Activated CD4-positive, alpha-beta T cell treated with anti-CD3 and anti-CD28 coated beads for 4 hours (primary cell): Measurements from ENCODE around the gene OR10G8.
"Not testable (repeated sequence)": the region's sequence is repeated elsewhere in the genome, so short reads cannot be mapped to it uniquely, and the experiment has no call there.

Source experiments
- DNase-seq, 2 donors: peaks; one replicate each; pipeline ENCODE4 v3.0.0-alpha.2; 2020

Gene OR10G8

GRCh38 chr11:124026498-124026897, at the start of gene OR10G8:
TSS of gene OR10G8 (plus strand) at chr11:124026798. CDS start at chr11:124029623, 2,825 bp downstream.
- no peak for DNase-seq

- no peak for DNase-seq
These were observed 48.8 kb upstream of the OR10G8 start, which contains the start of gene OR10S1 for GRCh38 chr11:123977731-123978347. TSS of gene OR10S1 (minus strand) at chr11:123977781. CDS start at chr11:123977664, 117 bp downstream.

- DNase-seq: no peak
These were observed 47.3 kb upstream of the OR10G8 start for GRCh38 chr11:123979311-123979710.

- DNase-seq: no peak
These were observed 31.5 kb upstream of the OR10G8 start, which contains the start of gene OR10G6 for GRCh38 chr11:123995119-123995518. TSS of gene OR10G6 (minus strand) at chr11:123995161. CDS start at chr11:123995161, 0 bp downstream.

- DNase-seq: no peak
These were observed 13.9 kb upstream of the OR10G8 start, which contains the start of gene OR10G4 for GRCh38 chr11:124012697-124013096. TSS of gene OR10G4 (plus strand) at chr11:124012997. CDS start at chr11:124015575, 2,578 bp downstream.

- not testable (repeated sequence) for DNase-seq
These were observed 10.8 kb upstream of the OR10G8 start for GRCh38 chr11:124015837-124016236.

- no peak for DNase-seq
These were observed 10.1 kb downstream of the OR10G8 start for GRCh38 chr11:124036666-124037065.

GRCh38 chr11:124039557-124039956, 13.0 kb downstream of the OR10G8 start:
- DNase-seq: no peak

- no peak for DNase-seq
These were observed 14.7 kb downstream of the OR10G8 start, which contains the start of gene OR10G7 for GRCh38 chr11:124041254-124041653. TSS of gene OR10G7 (minus strand) at chr11:124041325. CDS start at chr11:124039001, 2,324 bp downstream.

- DNase-seq: no peak
These were observed 16.8 kb downstream of the OR10G8 start for GRCh38 chr11:124043420-124043819.

- DNase-seq: no peak
These were observed 24.1 kb downstream of the OR10G8 start for GRCh38 chr11:124050748-124051147.

- DNase-seq: no peak
These were observed 26.4 kb downstream of the OR10G8 start for GRCh38 chr11:124052966-124053365.

- no peak for DNase-seq
These were observed 42.1 kb downstream of the OR10G8 start for GRCh38 chr11:124068601-124069110.

GRCh38 chr11:124069429-124070401, 43.1 kb downstream of the OR10G8 start:
- DNase-seq: peak in 1 of 2 donors; percentile 27

- peak; percentile 54 to 61 for DNase-seq
These were observed 44.5 kb downstream of the OR10G8 start for GRCh38 chr11:124070915-124071622.

GRCh38 chr11:124071623-124071948, 45.0 kb downstream of the OR10G8 start:
- no peak for DNase-seq

- DNase-seq: no peak
These were observed 45.5 kb downstream of the OR10G8 start for GRCh38 chr11:124072147-124072546.

- no peak for DNase-seq
These were observed 48.0 kb downstream of the OR10G8 start for GRCh38 chr11:124074554-124074953.

GRCh38 chr11:124075492-124075840, 48.9 kb downstream of the OR10G8 start:
- DNase-seq: no peak

- DNase-seq: no peak
These were observed 49.4 kb downstream of the OR10G8 start for GRCh38 chr11:124075841-124076651.

GRCh38 chr11:124077266-124077665, 50.7 kb downstream of the OR10G8 start:
- DNase-seq: no peak

- DNase-seq: no peak
These were observed 52.0 kb downstream of the OR10G8 start for GRCh38 chr11:124078591-124078990.
